OCI-LY7 (cell line): ENCODE measurements around the gene AZGP1. TPM values are rescaled to one million over a fixed set of nuclear protein-coding genes. Genes with fewer than 3 reads are reported as not detected.
"Not testable (repeated sequence)": the region's sequence is repeated elsewhere in the genome, so short reads cannot be mapped to it uniquely, and the experiment has no call there.

Source experiments
- BruUV-seq: library from RNA; stranded (reverse); fragments of 400-500 nt; replicated peaks from 2 replicates; lab custom pipeline; 2021; lab: Mats Ljungman, UMichigan
- CTCF ChIA-PET: fragments of 300-600 bp; sonication (Branson Sonifier 250); formaldehyde crosslinking; loops from one replicate; lab custom pipeline; 2022; ENCODE audit warnings: antibody characterized with exemption; ENCODE audit not compliant: unreplicated experiment; lab: Charles Lee
- POLR2A ChIA-PET: fragments of 300-600 bp; sonication (Branson Sonifier 250); formaldehyde crosslinking; loops from one replicate; lab custom pipeline; 2022; ENCODE audit warnings: antibody characterized with exemption; lab: Charles Lee
- DNase-seq: peaks from one replicate; pipeline ENCODE4 v3.0.0-alpha.2; 2015; ENCODE audit warnings: low spot score
- H2AFZ ChIP-seq: fragments of 200-600 bp; sonication (generic), shearing (Covaris generic); 2 replicates; pipeline ENCODE4 v1.6.1; 2014; ENCODE audit warnings: mild to moderate bottlenecking, antibody characterized with exemption, low read length, moderate library complexity
- H3K27ac ChIP-seq: fragments of 200-600 bp; sonication (generic); 2 replicates; pipeline ENCODE4 v1.5.1; 2014; ENCODE audit warnings: mixed run types, low read depth, mild to moderate bottlenecking, moderate library complexity, low read length, inconsistent platforms; ENCODE audit not compliant: poor library complexity, severe bottlenecking
- H3K36me3 ChIP-seq: fragments of 200-600 bp; sonication (generic); 2 replicates; pipeline ENCODE4 v1.6.1; 2014; ENCODE audit warnings: mild to moderate bottlenecking, antibody characterized with exemption, low read length, moderate library complexity, mixed read lengths; ENCODE audit not compliant: insufficient read depth
- H3K4me1 ChIP-seq: fragments of 200-600 bp; sonication (generic); 2 replicates; pipeline ENCODE4 v1.5.1; 2014; ENCODE audit warnings: mild to moderate bottlenecking, low read length; ENCODE audit not compliant: insufficient read depth, poor library complexity, severe bottlenecking
- H3K4me2 ChIP-seq: fragments of 200-600 bp; sonication (generic); 2 replicates; pipeline ENCODE4 v1.6.1; 2014; ENCODE audit warnings: mild to moderate bottlenecking, low read length
- H3K4me3 ChIP-seq: fragments of 200-600 bp; sonication (generic); 2 replicates; pipeline ENCODE4 v1.5.1; 2014; ENCODE audit warnings: mild to moderate bottlenecking, low read depth, low read length; ENCODE audit not compliant: poor library complexity, severe bottlenecking
- H3K79me2 ChIP-seq: fragments of 200-600 bp; sonication (generic); 2 replicates; pipeline ENCODE4 v1.6.1; 2016; ENCODE audit warnings: low read depth, mild to moderate bottlenecking, low read length, moderate library complexity, mixed read lengths; ENCODE audit not compliant: insufficient read depth
- H3K9me2 ChIP-seq: fragments of 200-600 bp; sonication (generic); 2 replicates; pipeline ENCODE4 v1.6.1; 2016; ENCODE audit warnings: mild to moderate bottlenecking, low read length, mixed read lengths; ENCODE audit not compliant: insufficient read depth
- H3K9me3 ChIP-seq: fragments of 200-600 bp; sonication (generic); 2 replicates; pipeline ENCODE4 v1.6.1; 2014; ENCODE audit warnings: mild to moderate bottlenecking, mixed run types, low read length, mixed read lengths
- H4K20me1 ChIP-seq: fragments of 200-600 bp; sonication (generic); 2 replicates; pipeline ENCODE4 v1.6.1; 2014; ENCODE audit warnings: mild to moderate bottlenecking, antibody characterized with exemption, low read length, moderate library complexity, mixed read lengths; ENCODE audit not compliant: insufficient read depth
- CTCF ChIP-seq: fragments of 200-600 bp; sonication (generic); conservative IDR thresholded peaks from 2 replicates; pipeline ENCODE4 v1.5.1; 2014; ENCODE audit warnings: mild to moderate bottlenecking, antibody characterized with exemption, low read length, moderate library complexity, mixed read lengths
- EZH2phosphoT487 ChIP-seq: fragments of 200-600 bp; sonication (generic); IDR thresholded peaks from 2 replicates; pipeline ENCODE4 v1.6.1; 2018; ENCODE audit warnings: low read depth, borderline replicate concordance, mild to moderate bottlenecking, mixed run types, antibody characterized with exemption, low read length, moderate library complexity, mixed read lengths
- intact Hi-C: fragments of 100-400 bp; cut with micrococcal nuclease; formaldehyde crosslinking; loops from one replicate; pipeline ENCODE4 v1.10.0; 2022; ENCODE audit not compliant: unreplicated experiment
- total RNA-seq, 2 experiments: library from RNA; depleted of rRNA in 1 of 2; stranded (reverse); fragments of >200 nt in 1 of 2; shearing (Covaris generic) in 1 of 2; gene quantifications; 2 replicates each; pipeline ENCODE4 v1.2.3, GENCODE V29; 2014 to 2022

Gene AZGP1
- total RNA-seq, 2 experiments from 2014 or later = 0.60 to 0.89 TPM

- no peak overlapping the region for H3K27ac ChIP-seq
- H3K4me2 ChIP-seq = no peak overlapping the region
- no peak for DNase-seq
- intact Hi-C loops = no loop called here
- H2AFZ ChIP-seq = no peak overlapping the region
- H3K36me3 ChIP-seq = no peaks in the 10 kb centered on the region
- no peaks in the 10 kb centered on the region for H3K79me2 ChIP-seq
- no peaks in the 10 kb centered on the region for H4K20me1 ChIP-seq
- no peaks in the 10 kb centered on the region for H3K9me2 ChIP-seq
- BruUV-seq = no TSS peak
- H3K4me3 ChIP-seq = no peak overlapping the region
- no peak for TF ChIP-seq CTCF
- no peak for TF ChIP-seq EZH2phosphoT487
- H3K4me1 ChIP-seq = no peaks in the 10 kb centered on the region
- ChIA-PET POLR2A (no interaction called here), CTCF (no interaction called here)
- no peaks in the 10 kb centered on the region for H3K9me3 ChIP-seq
Observed at GRCh38 chr7:99958564-99959227, 17.1 kb downstream of the AZGP1 start.

DNA sequence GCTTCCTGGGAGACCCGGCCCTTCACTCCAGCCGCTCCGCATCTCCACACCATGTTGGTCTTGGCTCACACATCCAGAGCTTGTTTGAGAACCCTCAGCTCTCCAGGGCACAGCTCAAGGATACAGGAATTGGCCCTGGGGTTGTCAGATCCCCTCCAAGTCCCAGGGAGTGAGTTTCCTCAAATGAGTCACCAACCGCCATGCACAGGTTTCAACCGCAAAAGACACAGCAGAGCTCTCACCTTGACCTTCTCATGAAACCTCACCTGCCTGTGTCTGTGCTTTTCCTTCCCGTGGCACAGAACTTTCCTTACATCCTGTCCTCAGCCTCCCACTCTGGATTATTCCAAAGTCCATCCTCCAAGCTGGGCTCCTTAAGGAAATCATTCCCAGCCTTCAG is 20.6 kb downstream of the AZGP1 start:
- POLR2A ChIA-PET = interaction anchor here (0.6 to 1.0 kb wide), 3 partner anchors 10 to 116 kb away, joined by 4 to 8 read pairs (median 7); no protein-coding TSS in a partner anchor
- TF ChIP-seq EZH2phosphoT487 (no peak), CTCF (no peak)
- Histone ChIP-seq H4K20me1 (no peaks in the 10 kb centered on the region), H3K36me3 (no peaks in the 10 kb centered on the region), H3K9me3 (no peaks in the 10 kb centered on the region), H3K79me2 (no peaks in the 10 kb centered on the region), H3K27ac (no peak overlapping the region), H3K4me3 (no peak overlapping the region), H2AFZ (no peak overlapping the region), H3K9me2 (no peaks in the 10 kb centered on the region), H3K4me2 (no peak overlapping the region), H3K4me1 (no peaks in the 10 kb centered on the region)
- no peak for DNase-seq
- CTCF ChIA-PET = no interaction called here
- intact Hi-C loops = no loop called here
- BruUV-seq = no TSS peak

- H3K9me3 ChIP-seq, H3K4me2 ChIP-seq, H3K79me2 ChIP-seq, H3K27ac ChIP-seq, CTCF ChIA-PET, H3K4me3 ChIP-seq, H3K4me1 ChIP-seq, DNase-seq, H4K20me1 ChIP-seq, H3K9me2 ChIP-seq, H2AFZ ChIP-seq, H3K36me3 ChIP-seq, BruUV-seq, intact Hi-C loops: not testable (repeated sequence)
- POLR2A ChIA-PET = interaction anchor here (0.6 kb wide), 1 partner anchor 27 kb away, joined by 3 read pairs; no protein-coding TSS in a partner anchor
Observed at GRCh38 chr7:99954643-99955042, 21.2 kb downstream of the AZGP1 start.
